ENCODE data around the gene FOXP4. TPM values are rescaled to one million over a fixed set of nuclear protein-coding genes. Genes with fewer than 3 reads are reported as not detected.

Gene FOXP4
- total and polyA plus RNA-seq, 10 donors = 3.0 to 12.1 (median 6.5) TPM

DNA sequence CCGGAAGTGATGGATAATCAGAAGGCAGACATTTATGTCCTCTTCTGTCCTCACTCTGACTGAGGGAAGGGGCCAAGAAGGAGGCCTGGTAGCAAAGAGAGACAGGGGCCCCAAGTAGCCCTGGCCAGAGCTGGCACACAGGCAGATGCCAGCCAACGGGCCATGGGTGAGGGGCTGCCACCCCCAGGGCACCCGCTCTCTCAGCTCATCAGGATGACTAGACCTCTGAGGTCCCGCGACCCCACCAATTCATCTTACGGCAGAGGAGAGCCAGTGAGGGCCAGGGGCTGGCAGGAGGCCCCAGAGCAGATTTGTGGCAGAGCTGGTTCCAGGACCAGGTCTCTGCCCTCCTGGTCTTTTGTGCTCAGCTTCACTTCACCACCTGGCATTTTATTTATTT lies 49.0 kb downstream of the FOXP4 start:
- H3K4me3 ChIP-seq = no peak overlapping the region
- no peaks in the 10 kb centered on the region for H3K9me3 ChIP-seq
- no peak for DNase-seq
- H3K4me1 ChIP-seq = no peaks in the 10 kb centered on the region
- intact Hi-C loops (cut with DNase I; ENCODE audit: low total_unique reads) = no loop called here
- WGBS, 5 donors = 89 to 94% (median 93%) methylated on average over 6 of the region's 6 CpGs
- TF ChIP-seq CTCF (IDR thresholded peaks at IDR 0.05 in 8 of 11, conservative IDR thresholded peaks at IDR 0.05 in 3 of 11) = no peak
- no peaks in the 10 kb centered on the region for H3K27me3 ChIP-seq (replicated peaks in 1 of 7)
- H3K27ac ChIP-seq = no peak overlapping the region
- peaks cover 0 to 81% (median 25%) of the 10 kb centered on the region in 6 donors for H3K36me3 ChIP-seq

GRCh38 chr6:41596096-41596685 lies 50.0 kb downstream of the FOXP4 start:
- intact Hi-C loops (cut with DNase I; ENCODE audit: low total_unique reads) = no loop called here
- TF ChIP-seq CTCF (IDR thresholded peaks at IDR 0.05 in 8 of 11, conservative IDR thresholded peaks at IDR 0.05 in 3 of 11) (no peak), POLR2AphosphoS5 (IDR thresholded peaks at IDR 0.05) (no peak), POLR2A (IDR thresholded peaks at IDR 0.05) (no peak)
- no peak overlapping the region for H3K27ac ChIP-seq
- no peaks in the 10 kb centered on the region for H3K27me3 ChIP-seq (replicated peaks in 1 of 7)
- no peak overlapping the region for H3K4me3 ChIP-seq
- H3K9me3 ChIP-seq = no peaks in the 10 kb centered on the region
- DNase-seq = no peak
- no peaks in the 10 kb centered on the region for H3K4me1 ChIP-seq
- 84 to 93% (median 90%) methylated on average over 10 of the region's 10 CpGs for WGBS, 5 donors
- peaks cover 0 to 75% (median 22%) of the 10 kb centered on the region in 6 donors for H3K36me3 ChIP-seq

DNA sequence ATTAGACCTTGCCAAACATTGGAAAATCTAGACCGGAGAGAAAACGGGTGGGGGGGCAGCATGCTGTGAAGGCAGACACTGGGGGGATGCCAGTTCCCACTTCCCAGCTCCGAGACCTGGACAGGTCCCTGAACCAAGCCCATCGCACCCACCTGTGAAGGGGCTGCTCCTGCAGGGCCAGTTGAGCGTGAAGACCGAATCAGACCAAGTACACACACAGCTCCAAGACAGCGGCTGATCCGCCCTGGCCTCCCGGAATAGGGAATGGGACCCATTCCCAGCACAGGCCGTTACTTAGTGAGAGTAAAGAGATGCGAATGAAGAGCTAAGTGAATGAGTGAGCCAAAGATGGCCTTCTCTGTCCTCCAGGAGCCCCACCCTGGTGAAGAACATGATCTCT lies 50.6 kb downstream of the FOXP4 start:
- DNase-seq = no peak
- 90 to 96% (median 96%) methylated on average over 11 of the region's 11 CpGs for WGBS, 5 donors
- intact Hi-C loops (cut with DNase I; ENCODE audit: low total_unique reads) = no loop called here

More for the DNA sequence above, 50.6 kb downstream of the FOXP4 start:
- Histone ChIP-seq H3K4me3 (no peak overlapping the region), H3K4me1 (no peaks in the 10 kb centered on the region), H3K27me3 (replicated peaks in 1 of 7) (no peaks in the 10 kb centered on the region), H3K27ac (no peak overlapping the region), H3K9me3 (no peaks in the 10 kb centered on the region), H3K36me3 (peaks cover 0 to 70% (median 18%) of the 10 kb centered on the region in 6 donors)
- TF ChIP-seq CTCF (IDR thresholded peaks at IDR 0.05 in 8 of 11, conservative IDR thresholded peaks at IDR 0.05 in 3 of 11) (no peak), POLR2AphosphoS5 (IDR thresholded peaks at IDR 0.05) (no peak), POLR2A (IDR thresholded peaks at IDR 0.05) (no peak)

Data from spleen (tissue), 11 donors.